ENCODE results near the gene KYNU. TPM values are rescaled to one million over a fixed set of nuclear protein-coding genes. Genes with fewer than 3 reads are reported as not detected.

KYNU gene
- total RNA-seq, 4 donors from 2014 or later: 0.63 to 8.7 (median 4.2) TPM

GRCh38 chr2:142871396-142871795 lies 6.1 kb upstream of the KYNU start:
- peaks cover 0 to 11% (median 2%) of the 10 kb centered on the region in 4 donors for H3K4me1 ChIP-seq
- 93 to 94% methylated on average over 6 of the region's 6 CpGs for WGBS, 2 donors
- H3K9me3 ChIP-seq: no peaks in the 10 kb centered on the region
- H3K27ac ChIP-seq: no peak overlapping the region
- no peak overlapping the region for H3K4me3 ChIP-seq
- DNase-seq (ENCODE audit: low spot score in 2 of 2): no peak
- TF ChIP-seq CTCF (IDR thresholded peaks at IDR 0.05) (no peak), POLR2A (IDR thresholded peaks at IDR 0.05) (no peak), EP300 (IDR thresholded peaks at IDR 0.05) (no peak)
- H3K27me3 ChIP-seq: no peaks in the 10 kb centered on the region
- H3K36me3 ChIP-seq: no peaks in the 10 kb centered on the region

GRCh38 chr2:142872882-142873724 lies 4.4 kb upstream of the KYNU start:
- 79 to 84% methylated on average over 6 of the region's 6 CpGs for WGBS, 2 donors
- no peaks in the 10 kb centered on the region for H3K27me3 ChIP-seq
- H3K4me1 ChIP-seq: peaks cover 0 to 11% (median 2%) of the 10 kb centered on the region in 4 donors
- TF ChIP-seq CTCF (IDR thresholded peaks at IDR 0.05) (no peak), EP300 (IDR thresholded peaks at IDR 0.05) (no peak), POLR2A (IDR thresholded peaks at IDR 0.05) (no peak)
- no peak overlapping the region for H3K4me3 ChIP-seq
- DNase-seq (ENCODE audit: low spot score in 2 of 2): no peak
- peak overlapping the region in 1 of 4 donors; percentile 61 for H3K27ac ChIP-seq
- H3K9me3 ChIP-seq: no peaks in the 10 kb centered on the region
- no peaks in the 10 kb centered on the region for H3K36me3 ChIP-seq

- WGBS, 2 donors: 89 to 96% methylated on average over 1 of the region's 1 CpG
- no peak for TF ChIP-seq EP300 (IDR thresholded peaks at IDR 0.05)
- TF ChIP-seq POLR2A (IDR thresholded peaks at IDR 0.05): no peak
- TF ChIP-seq CTCF (IDR thresholded peaks at IDR 0.05): no peak
- H3K27me3 ChIP-seq: no peaks in the 10 kb centered on the region
- H3K27ac ChIP-seq: peak overlapping the region in 3 of 4 donors; percentile 8 to 61 (median 49)
- H3K9me3 ChIP-seq: no peaks in the 10 kb centered on the region
- H3K4me3 ChIP-seq: no peak overlapping the region
- no peak for DNase-seq (ENCODE audit: low spot score in 2 of 2)
- H3K4me1 ChIP-seq: peaks cover 0 to 11% (median 2%) of the 10 kb centered on the region in 4 donors
- H3K36me3 ChIP-seq: no peaks in the 10 kb centered on the region
Observed at GRCh38 chr2:142873831-142874287, 3.6 kb upstream of the KYNU start.

GRCh38 chr2:142874293-142874814 lies 3.1 kb upstream of the KYNU start:
- 45 to 51% methylated on average over 2 of the region's 2 CpGs for WGBS, 2 donors

More at GRCh38 chr2:142874293-142874814, 3.1 kb upstream of the KYNU start:
- Histone ChIP-seq H3K4me1 (peaks cover 0 to 11% (median 2%) of the 10 kb centered on the region in 4 donors), H3K27me3 (no peaks in the 10 kb centered on the region), H3K36me3 (no peaks in the 10 kb centered on the region), H3K27ac (peak overlapping the region in 3 of 4 donors; percentile 8 to 61 (median 49)), H3K9me3 (no peaks in the 10 kb centered on the region), H3K4me3 (no peak overlapping the region)
- TF ChIP-seq CTCF (IDR thresholded peaks at IDR 0.05): no peak
- TF ChIP-seq EP300 (IDR thresholded peaks at IDR 0.05): peak in 1 of 2 donors; percentile 67
- DNase-seq (ENCODE audit: low spot score in 2 of 2): peak in 1 of 2 donors; percentile 50

Data from tibial nerve (tissue), 4 donors.